Upper lobe of left lung (tissue), 4 donors: Measurements from ENCODE around the gene CMPK1.

Experiments used
- CTCF ChIP-seq, 6 experiments: fragments of 450-650 bp in 4 of 6; fragments of 200-600 bp in 2 of 6; sonication (generic) in 2 of 6; IDR thresholded peaks; one replicate each; pipeline ENCODE4 v1.5.1; 2016 to 2019; ENCODE audit warnings: antibody characterized with exemption in 6 of 6
- EP300 ChIP-seq, 4 donors: sonication (generic); formaldehyde crosslinking; IDR thresholded peaks; one replicate each; pipeline ENCODE4 v1.5.1; 2017; ENCODE audit warnings: antibody characterized with exemption in 4 of 4, control low read depth in 2 of 4
- POLR2A ChIP-seq, 4 donors: fragments of 450-650 bp; IDR thresholded peaks; one replicate each; pipeline ENCODE4 v1.5.1; 2016 to 2017; ENCODE audit warnings: antibody characterized with exemption in 4 of 4, mild to moderate bottlenecking in 2 of 4
- POLR2AphosphoS5 ChIP-seq, 2 donors: sonication (generic); formaldehyde crosslinking; IDR thresholded peaks; one replicate each; pipeline ENCODE4 v1.5.1; 2017; ENCODE audit warnings: antibody characterized with exemption in 2 of 2

GRCh38 chr1:47418122-47418521, 84.5 kb downstream of the CMPK1 start:
- TF ChIP-seq CTCF (IDR thresholded peaks at IDR 0.05) (no peak), POLR2A (IDR thresholded peaks at IDR 0.05) (no peak), EP300 (IDR thresholded peaks at IDR 0.05) (no peak), POLR2AphosphoS5 (IDR thresholded peaks at IDR 0.05) (no peak)
